WTC11 (cell line): ENCODE results near the gene AQP5. TPM values are rescaled to one million over a fixed set of nuclear protein-coding genes. Genes with fewer than 3 reads are reported as not detected.

ENCODE experiments used
- ATAC-seq: fragments of 200-7000 bp; cut with Tn5 transposase; 2 replicates; pipeline ENCODE4 v1.10.0; 2021; ENCODE audit warnings: mild to moderate bottlenecking, moderate library complexity
- CTCF ChIA-PET: fragments of 300-600 bp; sonication (Branson Sonifier 250); formaldehyde crosslinking; loops from one replicate; lab custom pipeline; 2021; ENCODE audit warnings: antibody characterized with exemption; lab: Charles Lee
- POLR2A ChIA-PET: fragments of 350-600 bp; sonication (Branson Sonifier 250); formaldehyde crosslinking; loops from one replicate; lab custom pipeline; 2021; ENCODE audit warnings: antibody characterized with exemption; lab: Charles Lee
- DNase-seq: peaks from one replicate; pipeline ENCODE4 v3.0.0; 2021; ENCODE audit warnings: low spot score
- H3K27ac Mint-ChIP-seq: 2 replicates; pipeline ENCODE4 v1.8.0; 2021; ENCODE audit warnings: mixed read lengths
- H3K27me3 Mint-ChIP-seq: 2 replicates; pipeline ENCODE4 v1.8.0; 2021; ENCODE audit warnings: low read depth, mild to moderate bottlenecking, moderate library complexity, mixed read lengths
- H3K36me3 Mint-ChIP-seq: 2 replicates; pipeline ENCODE4 v1.8.0; 2021; ENCODE audit warnings: mixed read lengths
- H3K4me1 Mint-ChIP-seq: 2 replicates; pipeline ENCODE4 v1.8.0; 2022; ENCODE audit warnings: mixed read lengths
- H3K4me3 Mint-ChIP-seq: 2 replicates; pipeline ENCODE4 v1.8.0; 2021; ENCODE audit warnings: mild to moderate bottlenecking, moderate library complexity, mixed read lengths
- H3K9me3 Mint-ChIP-seq: 2 replicates; pipeline ENCODE4 v1.8.0; 2021; ENCODE audit warnings: mixed read lengths
- ATF3 ChIP-seq: sonication (generic); formaldehyde crosslinking; conservative IDR thresholded peaks from 2 replicates; pipeline ENCODE4 v1.8.1; 2022; ENCODE audit warnings: mild to moderate bottlenecking, missing genetic modification reagents
- CBFB ChIP-seq: sonication (generic); formaldehyde crosslinking; IDR thresholded peaks from 2 replicates; pipeline ENCODE4 v1.8.1; 2022; ENCODE audit warnings: mild to moderate bottlenecking, low read depth, missing genetic modification reagents
- E2F1 ChIP-seq: sonication (generic); formaldehyde crosslinking; IDR thresholded peaks from 2 replicates; pipeline ENCODE4 v1.8.0; 2022; ENCODE audit warnings: mild to moderate bottlenecking, missing genetic modification reagents
- E2F5 ChIP-seq: sonication (generic); formaldehyde crosslinking; IDR thresholded peaks from 2 replicates; pipeline ENCODE4 v1.8.1; 2022; ENCODE audit warnings: mild to moderate bottlenecking, moderate library complexity, missing genetic modification reagents
- ELF4 ChIP-seq: sonication (generic); formaldehyde crosslinking; IDR thresholded peaks from 2 replicates; pipeline ENCODE4 v1.8.1; 2022; ENCODE audit warnings: low read depth, mild to moderate bottlenecking, moderate library complexity, missing genetic modification reagents
- ERG ChIP-seq: fragments of 250-450 bp; sonication (Bioruptor Pico); IDR thresholded peaks from 2 replicates; pipeline ENCODE4 v1.8.0; 2021; ENCODE audit warnings: mild to moderate bottlenecking
- FOXJ3 ChIP-seq: sonication (generic); formaldehyde crosslinking; IDR thresholded peaks from 2 replicates; pipeline ENCODE4 v1.9.0; 2021; ENCODE audit warnings: missing genetic modification reagents, mild to moderate bottlenecking, borderline replicate concordance
- FOXP1 ChIP-seq: sonication (generic); formaldehyde crosslinking; IDR thresholded peaks from 2 replicates; pipeline ENCODE4 v1.8.0; 2022; ENCODE audit warnings: missing genetic modification reagents, mild to moderate bottlenecking, moderate library complexity, borderline replicate concordance
- FOXP4 ChIP-seq: sonication (generic); formaldehyde crosslinking; IDR thresholded peaks from 2 replicates; pipeline ENCODE4 v1.8.0; 2022; ENCODE audit warnings: mild to moderate bottlenecking, missing genetic modification reagents
- JAZF1 ChIP-seq: fragments of 250-450 bp; sonication (Bioruptor Pico); IDR thresholded peaks from 2 replicates; pipeline ENCODE4 v1.9.0; 2021; ENCODE audit warnings: moderate library complexity, mild to moderate bottlenecking, inconsistent platforms
- MLX ChIP-seq: sonication (generic); formaldehyde crosslinking; IDR thresholded peaks from 2 replicates; pipeline ENCODE4 v1.8.1; 2023; ENCODE audit warnings: mild to moderate bottlenecking, missing genetic modification reagents, moderate library complexity
- NFYB ChIP-seq: sonication (generic); formaldehyde crosslinking; conservative IDR thresholded peaks from 2 replicates; pipeline ENCODE4 v1.8.0; 2022; ENCODE audit warnings: low read depth, missing genetic modification reagents
- NR2C2 ChIP-seq: sonication (generic); formaldehyde crosslinking; IDR thresholded peaks from 2 replicates; pipeline ENCODE4 v1.8.0; 2022; ENCODE audit warnings: mild to moderate bottlenecking, missing genetic modification reagents
- NR3C1 ChIP-seq: sonication (generic); formaldehyde crosslinking; conservative IDR thresholded peaks from 2 replicates; pipeline ENCODE4 v1.8.1; 2023; ENCODE audit warnings: low read depth, mild to moderate bottlenecking, missing genetic modification reagents
- SP1 ChIP-seq: sonication (generic); formaldehyde crosslinking; conservative IDR thresholded peaks from 2 replicates; pipeline ENCODE4 v1.8.1; 2022; ENCODE audit warnings: missing genetic modification reagents
- TCF7 ChIP-seq: sonication (generic); formaldehyde crosslinking; IDR thresholded peaks from 2 replicates; pipeline ENCODE4 v1.8.0; 2022; ENCODE audit warnings: mild to moderate bottlenecking, low read depth, missing genetic modification reagents, moderate library complexity
- TEAD1 ChIP-seq: sonication (generic); formaldehyde crosslinking; IDR thresholded peaks from 2 replicates; pipeline ENCODE4 v1.8.0; 2022; ENCODE audit warnings: mild to moderate bottlenecking, missing genetic modification reagents
- ZNF281 ChIP-seq: sonication (generic); formaldehyde crosslinking; IDR thresholded peaks from 2 replicates; pipeline ENCODE4 v1.8.0; 2023; ENCODE audit warnings: mild to moderate bottlenecking, missing genetic modification reagents
- ZNF416 ChIP-seq: fragments of 250-450 bp; sonication (Bioruptor Pico); IDR thresholded peaks from 2 replicates; pipeline ENCODE4 v1.9.0; 2021; ENCODE audit warnings: mild to moderate bottlenecking, inconsistent platforms
- total RNA-seq: library from RNA; stranded (reverse); gene quantifications from 3 replicates; pipeline ENCODE4 v1.2.3, GENCODE V29; 2021

Gene AQP5
- total RNA-seq, 1 experiment from 2014 or later = 2.8 TPM

GRCh38 chr12:50006754-50007442, 45.2 kb downstream of the AQP5 start (continued):
- TF ChIP-seq JAZF1 = no peak
- TF ChIP-seq E2F5 = no peak
- TF ChIP-seq MLX (CRISPR knock-in tag) = no peak
- TF ChIP-seq ERG = no peak
- TF ChIP-seq NR3C1 = no peak
- TF ChIP-seq ELF4 = no peak
- TF ChIP-seq TCF7 (CRISPR knock-in tag) = no peak

- peaks cover 32% of the 10 kb centered on the region for H3K36me3 Mint-ChIP-seq
- CTCF ChIA-PET = interaction anchor here (1.0 to 1.7 kb wide), 2 partner anchors 47 to 57 kb away, joined by 3 to 7 read pairs; no protein-coding TSS in a partner anchor
- H3K4me3 Mint-ChIP-seq = no peak overlapping the region
- no peaks in the 10 kb centered on the region for H3K9me3 Mint-ChIP-seq
- DNase-seq = no peak
- no peaks in the 10 kb centered on the region for H3K27me3 Mint-ChIP-seq
- TF ChIP-seq NFYB (no peak), E2F1 (CRISPR knock-in tag) (no peak)
- TF ChIP-seq, all 79 proteins: peak for 0
- peaks cover 5% of the 10 kb centered on the region for H3K4me1 Mint-ChIP-seq
- H3K27ac Mint-ChIP-seq = no peak overlapping the region
- POLR2A ChIA-PET = no interaction called here
- ATAC-seq = no peak
These were observed 51.9 kb downstream of the AQP5 start for GRCh38 chr12:50013361-50014147.

GRCh38 chr12:50014342-50014741, 52.7 kb downstream of the AQP5 start:
- ChIA-PET CTCF (interaction anchor here (1.7 kb wide), 1 partner anchor 47 kb away, joined by 7 read pairs; no protein-coding TSS in a partner anchor), POLR2A (no interaction called here)
- H3K36me3 Mint-ChIP-seq = peaks cover 32% of the 10 kb centered on the region
- H3K27me3 Mint-ChIP-seq = no peaks in the 10 kb centered on the region
- no peak overlapping the region for H3K27ac Mint-ChIP-seq
- H3K9me3 Mint-ChIP-seq = no peaks in the 10 kb centered on the region
- H3K4me3 Mint-ChIP-seq = no peak overlapping the region
- peaks cover 13% of the 10 kb centered on the region for H3K4me1 Mint-ChIP-seq
- ATAC-seq (no peak), DNase-seq (no peak)
- TF ChIP-seq ZNF416 (CRISPR knock-in tag) = no peak
- TF ChIP-seq FOXP1 (CRISPR knock-in tag) = no peak
- TF ChIP-seq NR2C2 (CRISPR knock-in tag) = no peak
- TF ChIP-seq CBFB = no peak
- no peak for TF ChIP-seq ZNF281 (CRISPR knock-in tag)
- no peak for TF ChIP-seq SP1 (CRISPR knock-in tag)
- TF ChIP-seq ATF3 (CRISPR knock-in tag) = no peak
- no peak for TF ChIP-seq TEAD1 (CRISPR knock-in tag)
- no peak for TF ChIP-seq FOXJ3
- TF ChIP-seq FOXP4 (CRISPR knock-in tag) = no peak
